Measurements from ENCODE around the gene PPM1N. TPM values are rescaled to one million over a fixed set of nuclear protein-coding genes. Genes with fewer than 3 reads are reported as not detected.

PPM1N gene
- total and polyA plus RNA-seq, 2 of the 13 experiments (the other 11 are each of a cell fraction or from before 2014, with no cell fraction given), result 0.31 to 1.8 TPM

DNA sequence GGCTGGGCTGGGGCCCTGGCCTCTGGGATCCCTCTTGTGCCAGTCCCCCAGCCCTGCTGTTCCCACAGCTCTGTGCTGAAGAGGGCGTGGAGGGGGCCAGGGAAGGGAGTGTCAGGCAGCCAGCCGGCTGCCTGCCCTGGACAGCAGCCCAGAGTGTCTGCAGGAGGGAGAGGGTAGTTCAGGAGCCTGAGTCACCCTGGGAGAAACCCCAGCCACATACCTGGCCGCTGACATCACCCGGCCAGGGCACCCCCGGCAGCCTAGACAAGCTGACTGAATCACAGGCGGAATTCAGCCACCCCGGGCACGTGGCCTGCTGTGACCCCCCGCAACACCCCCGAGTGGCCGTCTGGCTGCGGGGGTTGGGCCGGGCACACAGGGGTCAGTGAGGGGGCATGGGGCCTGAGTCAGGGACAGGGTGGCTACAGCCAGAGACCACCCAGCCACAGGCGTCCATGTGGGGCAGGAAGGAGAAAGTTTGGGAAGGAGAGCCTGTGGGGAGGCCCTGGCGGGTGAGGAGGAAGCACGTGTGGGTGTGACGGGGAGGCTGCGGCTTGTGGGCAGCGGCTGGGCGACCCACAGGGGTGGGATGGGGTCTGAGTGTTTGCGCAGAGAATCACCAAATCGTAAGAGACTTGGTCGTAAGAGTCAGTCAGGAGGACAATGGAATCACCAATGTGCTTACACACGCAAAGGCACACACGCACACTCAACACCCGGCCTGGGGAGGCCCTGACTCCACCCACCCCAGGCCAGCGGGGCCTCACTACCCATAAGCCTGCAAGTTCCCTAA lies 42.3 kb upstream of the PPM1N start (continued):
- TF ChIP-seq XBP1 (CRISPR knock-in tag; IDR thresholded peaks at IDR 0.05), result no peak
- no peak for TF ChIP-seq ZNF790 (CRISPR knock-in tag; IDR thresholded peaks at IDR 0.05; ENCODE audit: borderline replicate concordance)
- TF ChIP-seq RFX5 (IDR thresholded peaks at IDR 0.05; ENCODE audit: low read depth, low read length), result peak; percentile 34; the same call in 1 of the 2 replicates
- TF ChIP-seq ATF5 (CRISPR knock-in tag; IDR thresholded peaks at IDR 0.05; ENCODE audit: low read depth), result no peak
- no peak for TF ChIP-seq ZNF552 (CRISPR knock-in tag; IDR thresholded peaks at IDR 0.05; ENCODE audit: borderline replicate concordance)
- peak; percentile 91 for TF ChIP-seq ARID5B (CRISPR knock-in tag; IDR thresholded peaks at IDR 0.05)
- TF ChIP-seq KAT7 (CRISPR knock-in tag; IDR thresholded peaks at IDR 0.05; ENCODE audit: borderline replicate concordance), result no peak
- no peak for TF ChIP-seq ZBED4 (CRISPR knock-in tag; IDR thresholded peaks at IDR 0.05; ENCODE audit: borderline replicate concordance)
- TF ChIP-seq ZNF282 (IDR thresholded peaks at IDR 0.05; ENCODE audit: partially characterized antibody), result no peak
- TF ChIP-seq ZNF580 (CRISPR knock-in tag; IDR thresholded peaks at IDR 0.05; ENCODE audit: borderline replicate concordance, low read depth), result peak; percentile 61; the same call in 1 of the 2 replicates
- peak; percentile 71; the same call in 1 of the 2 replicates for TF ChIP-seq YEATS2 (CRISPR knock-in tag; IDR thresholded peaks at IDR 0.05; ENCODE audit: borderline replicate concordance)
- no peak for TF ChIP-seq UBTF (CRISPR knock-in tag; IDR thresholded peaks at IDR 0.05)
- TF ChIP-seq ZNF777 (CRISPR knock-in tag; IDR thresholded peaks at IDR 0.05), result 0 out of 2 replicates have a peak, but pooled peaks have one; percentile 30
- TF ChIP-seq, protein P1, sequence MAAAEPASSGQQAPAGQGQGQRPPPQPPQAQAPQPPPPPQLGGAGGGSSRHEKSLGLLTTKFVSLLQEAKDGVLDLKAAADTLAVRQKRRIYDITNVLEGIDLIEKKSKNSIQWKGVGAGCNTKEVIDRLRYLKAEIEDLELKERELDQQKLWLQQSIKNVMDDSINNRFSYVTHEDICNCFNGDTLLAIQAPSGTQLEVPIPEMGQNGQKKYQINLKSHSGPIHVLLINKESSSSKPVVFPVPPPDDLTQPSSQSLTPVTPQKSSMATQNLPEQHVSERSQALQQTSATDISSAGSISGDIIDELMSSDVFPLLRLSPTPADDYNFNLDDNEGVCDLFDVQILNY (CRISPR knock-in tag; conservative IDR thresholded peaks at IDR 0.05), result no peak
- no peak for TF ChIP-seq SMYD3 (CRISPR knock-in tag; IDR thresholded peaks at IDR 0.05)
- no peak for TF ChIP-seq ZNF33B (CRISPR knock-in tag; IDR thresholded peaks at IDR 0.05)
- no peak for TF ChIP-seq ZNF251 (CRISPR knock-in tag; IDR thresholded peaks at IDR 0.05)
